Stomach (tissue), 9 donors: ENCODE results near the gene ERICH2. TPM values are rescaled to one million over a fixed set of nuclear protein-coding genes. Genes with fewer than 3 reads are reported as not detected.

ENCODE experiments used
- DNase-seq, 2 donors: peaks; one replicate each; pipeline versions ENCODE4 v3.0.0 to v3.0.0-alpha.2; 2013 to 2019
- H3K27ac ChIP-seq, 5 donors: fragments of 200-600 bp in 4 of 5; sonication (generic) in 4 of 5; one replicate each; pipeline ENCODE4 v1.5.1; 2013 to 2019; ENCODE audit warnings: mild to moderate bottlenecking in 1 of 5, moderate library complexity in 1 of 5
- H3K27me3 ChIP-seq, 3 donors: fragments of 200-600 bp; sonication (generic); one replicate each; pipeline ENCODE4 v1.5.1; 2017 to 2019; ENCODE audit warnings: mixed run types in 1 of 3
- H3K36me3 ChIP-seq, 4 donors: fragments of 200-600 bp; sonication (generic); 1 replicate in 3 of 4; 2 replicates in 1 of 4; pipeline ENCODE4 v1.5.1; 2016 to 2019
- H3K4me1 ChIP-seq, 4 donors: fragments of 200-600 bp; sonication (generic); one replicate each; pipeline ENCODE4 v1.5.1; 2016 to 2019
- H3K4me3 ChIP-seq, 4 donors: fragments of 200-600 bp; sonication (generic) in 3 of 4; one replicate each; pipeline ENCODE4 v1.5.1; 2016 to 2019; ENCODE audit warnings: mild to moderate bottlenecking in 1 of 4
- H3K9me3 ChIP-seq, 4 donors: fragments of 200-600 bp; sonication (generic); one replicate each; pipeline ENCODE4 v1.5.1; 2016 to 2019
- EP300 ChIP-seq: sonication (generic); formaldehyde crosslinking; IDR thresholded peaks from one replicate; pipeline ENCODE4 v1.6.1; 2017; ENCODE audit warnings: antibody characterized with exemption
- POLR2A ChIP-seq, 4 donors: fragments of 450-650 bp; IDR thresholded peaks; one replicate each; pipeline ENCODE4 v1.6.1; 2016; ENCODE audit warnings: antibody characterized with exemption in 4 of 4, control low read depth in 2 of 4, mild to moderate bottlenecking in 1 of 4, moderate library complexity in 1 of 4
- POLR2AphosphoS5 ChIP-seq, 3 donors: sonication (generic); formaldehyde crosslinking; IDR thresholded peaks; one replicate each; pipeline ENCODE4 v1.6.1; 2016; ENCODE audit warnings: antibody characterized with exemption in 3 of 3
- WGBS, 5 donors: extraction: QIAGEN DNeasy Blood & Tissue Kit in 3 of 5; methylation state at CpG; one replicate each; pipeline versions ENCODE4 v1.1.5 to v1.1.7; 2013 to 2018; 5-methylcytosine and 5-hydroxymethylcytosine counted together
- intact Hi-C: fragments of 100-400 bp; cut with DNase I; formaldehyde crosslinking; loops from one replicate; pipeline ENCODE4 v1.15.1; 2023; ENCODE audit warnings: low total_unique reads
- polyA plus RNA-seq, 3 donors: library from polyadenylated mRNA; stranded (reverse); fragments of 200-250 nt; gene quantifications; one replicate each; pipeline ENCODE4 v1.2.3, GENCODE V29; 2013
- total RNA-seq, 5 donors: library from RNA; depleted of rRNA; stranded (reverse); fragments of >200 nt; gene quantifications; one replicate each; pipeline versions ENCODE4 v1.1.0 to v1.2.3, GENCODE V29; 2014 to 2016
- TF ChIP-seq, protein P1 (sequence below), 7 experiments: fragments of 450-650 bp in 4 of 7; fragments of 200-600 bp in 3 of 7; sonication (generic) in 3 of 7; IDR thresholded peaks; one replicate each; pipeline ENCODE4 v1.5.1; 2016 to 2019; ENCODE audit warnings: antibody characterized with exemption in 7 of 7, control low read depth in 2 of 7, mild to moderate bottlenecking in 1 of 7
- donor health status: healthy with polysubstance abuse.
- donor health status: Bipolar disorder and iron deficiency.
- donor health status: healthy.

Gene ERICH2
- total and polyA plus RNA-seq, 8 donors: 1.5 to 6.8 (median 6.1) TPM; not detected in 5

DNA sequence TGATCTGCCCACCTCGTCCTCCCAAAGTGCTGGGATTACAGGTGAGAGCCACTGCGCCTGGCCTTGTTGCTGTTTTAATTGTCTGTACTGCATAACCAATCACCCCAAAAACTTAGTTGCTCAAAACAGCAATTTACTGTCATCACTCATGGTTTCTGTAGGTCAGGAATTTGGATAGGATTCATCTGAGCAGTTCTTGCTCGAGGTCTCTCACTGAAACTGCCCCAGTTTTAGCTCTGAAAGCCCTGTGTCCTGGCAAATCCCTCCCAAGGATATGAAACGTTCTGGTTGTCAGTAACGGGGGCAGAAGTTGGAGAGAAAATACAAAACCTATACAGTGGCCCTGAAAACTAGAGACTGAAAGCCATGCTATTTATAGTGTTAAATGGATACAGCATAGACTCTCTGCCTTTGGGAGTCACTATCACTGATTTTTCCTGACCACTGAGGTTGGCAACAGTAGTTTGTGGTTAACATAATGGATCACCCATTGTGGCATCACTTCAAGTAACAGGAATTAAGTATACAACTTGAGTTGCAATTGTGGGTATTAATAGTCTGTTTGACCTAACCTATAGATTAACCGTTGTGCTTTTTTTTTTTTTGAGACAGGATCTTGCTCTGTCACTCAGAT, 27.2 kb upstream of the ERICH2 start:
- WGBS, 5 donors: 70 to 82% (median 80%) methylated on average over 6 of the region's 6 CpGs
- H3K27ac ChIP-seq: peak overlapping the region in 3 of 5 donors; percentile 10 to 58 (median 49)
- intact Hi-C loops: no loop called here
- no peak overlapping the region for H3K4me3 ChIP-seq
- DNase-seq: no peak
- no peaks in the 10 kb centered on the region for H3K27me3 ChIP-seq
- H3K9me3 ChIP-seq: no peaks in the 10 kb centered on the region
- TF ChIP-seq POLR2A (IDR thresholded peaks at IDR 0.05): no peak
- no peak for TF ChIP-seq POLR2AphosphoS5 (IDR thresholded peaks at IDR 0.05)
- TF ChIP-seq, protein P1, sequence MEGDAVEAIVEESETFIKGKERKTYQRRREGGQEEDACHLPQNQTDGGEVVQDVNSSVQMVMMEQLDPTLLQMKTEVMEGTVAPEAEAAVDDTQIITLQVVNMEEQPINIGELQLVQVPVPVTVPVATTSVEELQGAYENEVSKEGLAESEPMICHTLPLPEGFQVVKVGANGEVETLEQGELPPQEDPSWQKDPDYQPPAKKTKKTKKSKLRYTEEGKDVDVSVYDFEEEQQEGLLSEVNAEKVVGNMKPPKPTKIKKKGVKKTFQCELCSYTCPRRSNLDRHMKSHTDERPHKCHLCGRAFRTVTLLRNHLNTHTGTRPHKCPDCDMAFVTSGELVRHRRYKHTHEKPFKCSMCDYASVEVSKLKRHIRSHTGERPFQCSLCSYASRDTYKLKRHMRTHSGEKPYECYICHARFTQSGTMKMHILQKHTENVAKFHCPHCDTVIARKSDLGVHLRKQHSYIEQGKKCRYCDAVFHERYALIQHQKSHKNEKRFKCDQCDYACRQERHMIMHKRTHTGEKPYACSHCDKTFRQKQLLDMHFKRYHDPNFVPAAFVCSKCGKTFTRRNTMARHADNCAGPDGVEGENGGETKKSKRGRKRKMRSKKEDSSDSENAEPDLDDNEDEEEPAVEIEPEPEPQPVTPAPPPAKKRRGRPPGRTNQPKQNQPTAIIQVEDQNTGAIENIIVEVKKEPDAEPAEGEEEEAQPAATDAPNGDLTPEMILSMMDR (IDR thresholded peaks at IDR 0.05): no peak
- TF ChIP-seq EP300: no peak
- peaks cover 6 to 33% (median 14%) of the 10 kb centered on the region in 4 donors for H3K4me1 ChIP-seq
- H3K36me3 ChIP-seq: no peaks in the 10 kb centered on the region

DNA sequence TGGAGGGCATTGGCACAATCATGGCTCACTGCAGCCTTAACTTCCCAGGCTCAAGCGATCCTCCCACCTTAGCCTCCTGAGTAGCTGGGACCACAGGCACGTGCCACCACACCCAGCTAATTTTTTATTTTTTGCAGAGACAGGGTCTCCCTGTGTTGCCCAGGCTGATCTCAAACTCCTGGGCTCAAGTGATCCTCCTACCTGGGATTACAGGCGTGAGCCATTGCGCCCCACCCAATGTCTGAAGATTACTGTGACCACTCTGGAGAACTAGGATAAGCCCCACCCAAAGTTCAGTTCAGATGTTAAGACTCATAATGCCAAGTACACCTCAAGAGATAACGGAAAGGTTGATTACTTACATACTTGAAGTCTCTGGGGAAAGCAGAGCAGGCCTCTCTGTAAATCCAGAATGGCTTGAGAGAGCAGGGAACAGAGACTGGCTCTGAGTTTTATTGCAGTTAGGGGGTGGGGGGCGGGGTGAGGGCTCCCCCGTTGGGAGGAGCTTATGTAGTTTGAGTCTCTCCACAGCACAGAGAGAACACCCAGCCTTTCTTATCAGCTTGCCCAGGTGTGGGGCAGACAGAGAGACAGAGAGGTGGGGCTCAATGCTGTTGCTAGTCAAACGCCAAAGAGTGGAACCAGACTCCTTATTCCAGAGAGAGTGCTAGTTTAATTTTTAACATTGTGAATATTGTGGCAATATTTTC, 26.5 kb upstream of the ERICH2 start:
- H3K9me3 ChIP-seq: no peaks in the 10 kb centered on the region
- H3K27me3 ChIP-seq: no peaks in the 10 kb centered on the region
- peaks cover under 1 to 27% (median 13%) of the 10 kb centered on the region in 4 donors for H3K4me1 ChIP-seq
- H3K27ac ChIP-seq: peak overlapping the region in 3 of 5 donors; percentile 10 to 58 (median 49)
- intact Hi-C loops: no loop called here
- no peaks in the 10 kb centered on the region for H3K36me3 ChIP-seq
- TF ChIP-seq POLR2A (IDR thresholded peaks at IDR 0.05) (no peak), EP300 (no peak), POLR2AphosphoS5 (IDR thresholded peaks at IDR 0.05) (peak in 1 of 3 donors; percentile 60)
- TF ChIP-seq, protein P1 (IDR thresholded peaks at IDR 0.05): no peak
- no peak overlapping the region for H3K4me3 ChIP-seq
- WGBS, 5 donors: 34 to 47% (median 39%) methylated on average over 8 of the region's 8 CpGs
- DNase-seq: peak in 1 of 2 donors; percentile 44

DNA sequence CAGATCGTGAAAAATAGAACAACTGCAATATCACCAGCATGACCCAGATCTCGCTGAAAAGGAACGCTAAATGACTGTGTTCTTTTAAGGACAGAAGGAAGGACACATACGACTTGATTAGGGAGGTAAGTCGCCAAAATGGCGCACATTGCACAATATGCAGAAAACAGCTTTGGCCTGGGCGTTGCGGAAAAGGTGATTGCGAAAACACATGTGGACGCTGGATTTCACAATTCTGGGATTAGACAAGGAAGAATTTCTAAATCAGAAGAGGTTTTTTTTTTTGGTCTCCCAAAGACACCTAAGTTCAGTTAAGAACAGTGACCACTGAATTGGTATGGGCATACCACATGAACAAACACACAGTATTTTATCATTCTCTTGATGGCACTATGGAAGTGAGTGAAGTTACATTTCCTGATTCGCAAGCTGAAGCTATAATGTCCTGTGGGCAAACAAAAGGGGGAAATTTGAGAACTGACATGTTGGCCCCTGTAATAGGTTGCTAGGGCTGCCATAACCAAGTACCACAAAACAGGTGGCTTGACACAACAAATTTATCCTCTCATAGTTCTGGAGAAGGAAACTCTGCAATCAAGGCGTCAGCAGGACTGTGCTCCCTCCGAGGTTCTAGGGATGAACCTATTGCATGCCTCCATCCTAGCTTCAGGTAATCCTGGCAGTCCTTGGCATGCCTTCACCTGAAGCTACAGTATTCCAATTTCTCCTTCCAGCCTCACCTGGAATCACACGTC, 25.8 kb upstream of the ERICH2 start:
- DNase-seq: no peak
- Histone ChIP-seq H3K27ac (peak overlapping the region in 2 of 5 donors; percentile 10 to 49), H3K36me3 (no peaks in the 10 kb centered on the region), H3K9me3 (no peaks in the 10 kb centered on the region), H3K4me3 (no peak overlapping the region), H3K27me3 (no peaks in the 10 kb centered on the region), H3K4me1 (peaks cover 0 to 20% (median 10%) of the 10 kb centered on the region in 4 donors)
- intact Hi-C loops: no loop called here
- 79 to 87% (median 82%) methylated on average over 14 of the region's 14 CpGs for WGBS, 5 donors
- no peak for TF ChIP-seq POLR2A (IDR thresholded peaks at IDR 0.05)
- TF ChIP-seq, protein P1 (IDR thresholded peaks at IDR 0.05): no peak
- no peak for TF ChIP-seq EP300
- no peak for TF ChIP-seq POLR2AphosphoS5 (IDR thresholded peaks at IDR 0.05)

DNA sequence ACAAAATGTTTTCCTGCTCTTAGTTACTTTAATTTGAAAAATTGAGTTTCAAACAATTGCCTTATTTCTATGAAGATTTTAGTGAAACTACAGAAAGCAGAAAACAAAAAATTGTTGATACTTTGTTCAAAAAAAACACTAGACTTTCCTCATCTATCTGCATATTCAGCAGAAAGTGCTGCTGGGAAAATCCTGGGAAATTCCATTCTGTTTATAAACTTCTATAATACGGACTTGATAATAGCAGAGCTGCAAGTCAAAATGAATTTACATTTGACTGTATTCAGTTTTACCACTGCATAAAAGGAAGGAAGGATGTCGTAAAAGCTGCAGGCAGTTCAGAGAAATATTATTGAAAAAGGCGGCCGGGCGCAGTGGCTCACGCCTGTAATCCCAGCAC, 24.9 kb upstream of the ERICH2 start:
- Histone ChIP-seq H3K9me3 (no peaks in the 10 kb centered on the region), H3K4me1 (peaks cover 0 to 15% (median 10%) of the 10 kb centered on the region in 4 donors), H3K36me3 (no peaks in the 10 kb centered on the region), H3K27ac (no peak overlapping the region), H3K4me3 (no peak overlapping the region), H3K27me3 (no peaks in the 10 kb centered on the region)
- TF ChIP-seq EP300: no peak
- no peak for TF ChIP-seq POLR2A (IDR thresholded peaks at IDR 0.05)
- TF ChIP-seq, protein P1 (IDR thresholded peaks at IDR 0.05): no peak
- no peak for TF ChIP-seq POLR2AphosphoS5 (IDR thresholded peaks at IDR 0.05)
- DNase-seq: no peak
- WGBS, 5 donors: 58 to 79% (median 63%) methylated on average over 6 of the region's 6 CpGs
- intact Hi-C loops: no loop called here
